Activated T-helper 1 cell treated with Interleukin-2 at 50 U/mL for 16 hours (primary cell): ENCODE data around the gene PPP1R12C.

Source experiments
- DNase-seq: peaks from one replicate; pipeline ENCODE4 v3.0.0-alpha.2; 2020; ENCODE audit warnings: low read depth

The PPP1R12C gene

GRCh38 chr19:55046975-55047622 lies 70.3 kb downstream of the PPP1R12C start:
- no peak for DNase-seq

DNA sequence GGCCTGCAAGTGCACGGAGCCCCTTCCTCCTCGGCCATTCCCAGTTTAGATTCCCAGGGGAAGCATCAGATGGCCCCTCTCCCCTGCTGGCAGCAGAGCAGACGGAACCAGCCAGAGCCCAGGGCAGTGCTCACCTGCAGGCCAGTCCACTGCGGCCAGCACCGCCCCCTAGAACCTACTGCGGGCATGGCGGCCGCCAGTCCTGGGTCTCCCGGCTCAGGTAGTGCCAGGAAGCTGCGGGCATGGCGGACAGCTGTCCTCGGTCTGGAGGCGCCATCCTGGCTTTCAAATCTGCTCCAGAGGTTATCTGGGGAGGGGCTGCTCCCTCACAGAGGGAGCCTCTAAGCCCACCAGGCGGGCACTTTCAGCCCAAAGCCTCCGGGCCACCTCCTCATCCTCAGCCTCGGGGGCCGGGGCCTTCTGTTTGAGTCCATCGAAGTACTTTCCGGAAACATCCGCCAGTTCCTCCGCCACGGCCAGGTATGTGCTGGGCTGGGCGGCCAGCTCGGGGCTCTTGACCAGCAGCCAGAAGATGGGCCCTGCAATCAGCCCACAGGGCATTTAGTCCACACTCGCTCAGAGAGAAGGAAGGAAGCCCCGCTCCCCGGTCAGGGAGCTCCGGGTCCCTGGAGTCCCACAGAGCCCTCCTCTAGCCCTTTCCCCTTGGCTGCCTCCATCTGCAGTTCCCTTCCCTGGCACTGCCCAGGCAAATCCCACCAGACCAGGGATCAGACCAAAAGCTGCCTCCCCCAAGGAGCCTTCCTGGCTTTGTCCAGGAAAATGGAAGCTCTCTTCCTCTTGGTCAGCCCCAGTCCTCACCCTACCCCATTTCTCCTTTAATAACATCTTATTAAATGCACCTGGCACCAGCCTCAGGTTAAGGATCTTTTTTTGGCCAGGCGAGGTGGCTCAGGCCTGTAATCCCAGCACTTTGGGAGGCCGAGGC lies 72.4 kb downstream of the PPP1R12C start:
- no peak for DNase-seq

- no peak for DNase-seq
These were observed 73.2 kb downstream of the PPP1R12C start for GRCh38 chr19:55044286-55044685.

- no peak for DNase-seq
These were observed 74.7 kb downstream of the PPP1R12C start for GRCh38 chr19:55042688-55043087.

DNA sequence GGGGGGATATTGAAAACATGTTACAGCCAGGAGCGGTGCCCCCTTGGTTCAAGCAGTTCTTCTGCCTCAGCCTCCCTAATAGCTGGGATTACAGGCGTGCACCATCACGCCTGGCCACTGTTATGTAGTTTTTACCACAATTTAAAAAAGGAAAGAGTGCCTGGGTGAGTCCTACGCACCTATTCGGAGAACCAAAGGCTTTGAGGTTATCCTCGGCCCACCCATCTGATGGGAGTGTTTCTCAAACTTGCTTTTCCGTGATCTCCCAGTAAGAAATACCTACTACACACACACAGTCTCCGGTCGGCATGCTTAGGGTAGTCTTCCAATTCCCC lies 75.1 kb downstream of the PPP1R12C start:
- DNase-seq, result no peak

DNA sequence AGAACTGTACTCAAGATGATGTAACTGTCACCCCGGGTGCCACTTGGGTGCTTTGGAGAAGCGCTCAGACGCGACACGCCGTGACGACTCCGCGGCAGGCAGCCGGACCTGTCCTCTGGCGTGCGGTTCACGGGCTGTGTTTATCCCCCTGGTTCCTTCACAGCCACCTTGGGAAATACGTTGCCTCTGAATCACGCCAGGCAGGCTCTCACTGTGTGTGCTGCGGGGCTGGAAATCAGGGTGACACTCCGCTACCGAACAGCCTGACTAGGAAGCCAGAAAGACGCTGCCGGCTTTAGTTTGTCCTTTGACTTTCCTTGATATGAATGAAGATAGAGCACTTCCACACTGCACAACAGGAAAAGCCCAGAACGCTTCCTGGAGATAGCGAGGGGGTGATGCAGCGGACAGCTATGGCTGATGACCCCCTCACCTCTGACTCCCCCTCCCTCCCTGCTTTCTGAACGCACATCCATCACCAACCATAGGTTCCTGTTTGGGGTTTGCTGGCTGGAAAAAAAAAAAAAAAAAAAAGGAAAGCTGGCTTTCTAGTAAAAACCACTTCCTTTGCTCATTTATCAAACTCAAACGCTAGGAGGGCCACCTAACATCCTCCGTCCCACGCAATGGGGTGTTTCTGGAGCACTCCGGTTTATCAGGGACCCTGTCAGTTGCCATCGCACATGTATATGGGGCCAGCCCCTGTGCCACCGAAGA lies 75.7 kb downstream of the PPP1R12C start:
- no peak for DNase-seq

GRCh38 chr19:55041244-55041626 lies 76.2 kb downstream of the PPP1R12C start:
- DNase-seq, result no peak
